ENCODE measurements around the gene PPIL1.

DNA sequence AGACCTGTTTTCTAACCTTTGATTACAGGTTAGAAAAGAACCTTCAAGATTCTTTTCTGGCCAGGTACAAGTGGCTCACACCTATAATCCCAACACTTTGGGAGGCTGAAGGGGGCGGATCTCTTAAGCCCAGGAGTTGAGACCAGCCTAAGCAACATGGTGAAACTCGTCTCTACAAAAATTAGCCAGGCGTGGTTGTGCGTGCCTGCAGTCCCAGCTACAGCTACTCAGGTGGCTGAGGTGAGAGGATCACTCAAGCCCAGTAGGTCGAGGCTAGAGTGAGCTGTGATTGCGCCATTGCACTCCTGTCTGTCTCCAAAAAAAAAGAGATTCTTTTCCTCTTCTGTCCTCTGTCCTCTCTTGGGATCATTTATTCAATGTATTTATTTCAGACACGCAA is 14.5 kb downstream of the PPIL1 start:
- TF ChIP-seq, protein P1, sequence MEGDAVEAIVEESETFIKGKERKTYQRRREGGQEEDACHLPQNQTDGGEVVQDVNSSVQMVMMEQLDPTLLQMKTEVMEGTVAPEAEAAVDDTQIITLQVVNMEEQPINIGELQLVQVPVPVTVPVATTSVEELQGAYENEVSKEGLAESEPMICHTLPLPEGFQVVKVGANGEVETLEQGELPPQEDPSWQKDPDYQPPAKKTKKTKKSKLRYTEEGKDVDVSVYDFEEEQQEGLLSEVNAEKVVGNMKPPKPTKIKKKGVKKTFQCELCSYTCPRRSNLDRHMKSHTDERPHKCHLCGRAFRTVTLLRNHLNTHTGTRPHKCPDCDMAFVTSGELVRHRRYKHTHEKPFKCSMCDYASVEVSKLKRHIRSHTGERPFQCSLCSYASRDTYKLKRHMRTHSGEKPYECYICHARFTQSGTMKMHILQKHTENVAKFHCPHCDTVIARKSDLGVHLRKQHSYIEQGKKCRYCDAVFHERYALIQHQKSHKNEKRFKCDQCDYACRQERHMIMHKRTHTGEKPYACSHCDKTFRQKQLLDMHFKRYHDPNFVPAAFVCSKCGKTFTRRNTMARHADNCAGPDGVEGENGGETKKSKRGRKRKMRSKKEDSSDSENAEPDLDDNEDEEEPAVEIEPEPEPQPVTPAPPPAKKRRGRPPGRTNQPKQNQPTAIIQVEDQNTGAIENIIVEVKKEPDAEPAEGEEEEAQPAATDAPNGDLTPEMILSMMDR (IDR thresholded peaks at IDR 0.05; ENCODE audit: insufficient read depth, low read length, poor library complexity, severe bottlenecking), result no peak
- no peak for TF ChIP-seq EZH2phosphoT487 (conservative IDR thresholded peaks at IDR 0.05; ENCODE audit: low read length)
